Activated CD8-positive, alpha-beta memory T cell treated with anti-CD3 and anti-CD28 coated beads, Interleukin-2, amount 50 U/mL, for 1 hour (primary cell): ENCODE measurements around the gene MRPL49.
"Not testable (repeated sequence)": the region's sequence is repeated elsewhere in the genome, so short reads cannot be mapped to it uniquely, and the experiment has no call there.

Experiments used
- DNase-seq: peaks from one replicate; pipeline ENCODE4 v3.0.0-alpha.2; 2020; ENCODE audit errors: extremely low read depth

Gene MRPL49

GRCh38 chr11:65165410-65166317 lies 43.5 kb downstream of the MRPL49 start:
- DNase-seq, result no peak

GRCh38 chr11:65166893-65167292 lies 44.8 kb downstream of the MRPL49 start:
- no peak for DNase-seq

GRCh38 chr11:65167656-65168055 lies 45.5 kb downstream of the MRPL49 start:
- no peak for DNase-seq

- DNase-seq, result no peak
These were observed 47.1 kb downstream of the MRPL49 start for GRCh38 chr11:65169164-65169641.

- no peak for DNase-seq
These were observed 48.0 kb downstream of the MRPL49 start, which contains the start of gene SPDYC for GRCh38 chr11:65170058-65170534. Gene SPDYC, plus strand, starts transcription at chr11:65170233. Its CDS starts 1,125 bp downstream, at chr11:65171358.

- DNase-seq, result no peak
These were observed 50.5 kb downstream of the MRPL49 start for GRCh38 chr11:65172600-65172999.

GRCh38 chr11:65174571-65175010 lies 52.5 kb downstream of the MRPL49 start:
- DNase-seq, result not testable (repeated sequence)
